ENCODE measurements around the gene DYNLT4. TPM values are rescaled to one million over a fixed set of nuclear protein-coding genes. Genes with fewer than 3 reads are reported as not detected.

DYNLT4 gene
- total RNA-seq, 1 experiment from 2014 or later = 0.12 TPM

DNA sequence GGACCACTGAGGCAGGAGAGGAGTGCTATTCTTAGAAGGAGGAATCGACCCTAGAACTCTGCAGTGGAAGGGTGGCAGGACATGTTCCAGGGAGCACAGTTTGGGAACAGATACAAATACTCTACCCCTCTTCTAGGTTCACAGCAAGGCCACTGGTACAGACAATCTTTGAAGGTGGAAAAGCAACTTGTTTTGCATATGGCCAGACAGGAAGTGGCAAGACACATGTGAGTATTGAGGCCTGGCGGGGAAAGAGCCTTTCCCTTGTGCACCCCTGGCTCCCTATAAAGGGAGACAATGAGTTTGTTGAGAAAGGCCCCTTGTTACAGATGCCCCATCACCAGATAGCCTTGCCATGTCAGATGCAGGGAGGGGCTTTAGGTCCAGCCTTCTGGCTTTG, 49.7 kb downstream of the DYNLT4 start:
- DNase-seq (ENCODE audit: low spot score) = no peak

Other genes starting within 250 kb of the DYNLT4 start
- gene TMEM53, start 132.9 kb downstream of the DYNLT4 start, total RNA-seq (2014; rRNA removed; shearing (Covaris generic)) = 11.3 and 18.4 TPM in 2 replicates
- gene ARMH1, start 132.6 kb downstream of the DYNLT4 start, total RNA-seq (2014; rRNA removed; shearing (Covaris generic)) = not detected in 2 replicates
- gene RNU5D-1, start 76.2 kb downstream of the DYNLT4 start, total RNA-seq (2014; rRNA removed; shearing (Covaris generic)) = not detected in 2 replicates
- 81.8 and 82.2 TPM in 2 replicates for gene KIF2C, start 67.5 kb downstream of the DYNLT4 start, total RNA-seq (2014; rRNA removed; shearing (Covaris generic))
- gene RPS8, start 31.8 kb downstream of the DYNLT4 start, total RNA-seq (2014; rRNA removed; shearing (Covaris generic)) = 4,339 and 5,019 TPM in 2 replicates
- not detected in 2 replicates for gene BEST4, start 19.2 kb downstream of the DYNLT4 start, total RNA-seq (2014; rRNA removed; shearing (Covaris generic))
- 1.3 and 4.6 TPM in 2 replicates for gene PLK3, start 7.0 kb downstream of the DYNLT4 start, total RNA-seq (2014; rRNA removed; shearing (Covaris generic))
- gene BTBD19, start 1.2 kb upstream of the DYNLT4 start, total RNA-seq (2014; rRNA removed; shearing (Covaris generic)) = 2.5 and 2.6 TPM in 2 replicates
- gene PTCH2, start 35.9 kb upstream of the DYNLT4 start, total RNA-seq (2014; rRNA removed; shearing (Covaris generic)) = 0.10 TPM in 1 of 2 replicates, not detected in the other
- 51.5 and 60.6 TPM in 2 replicates for gene EIF2B3, start 179.2 kb upstream of the DYNLT4 start, total RNA-seq (2014; rRNA removed; shearing (Covaris generic))
- gene HECTD3, start 204.0 kb upstream of the DYNLT4 start, total RNA-seq (2014; rRNA removed; shearing (Covaris generic)) = 16.7 and 20.9 TPM in 2 replicates
- gene UROD, start 204.9 kb upstream of the DYNLT4 start, total RNA-seq (2014; rRNA removed; shearing (Covaris generic)) = 125 and 128 TPM in 2 replicates

Measured in H4 (cell line).